SKM-1 treated with dmso at 0.1 percent for 144 hours (cell line): ENCODE measurements around the gene OGFR.

ENCODE experiments used
- DNase-seq: peaks from one replicate; lab custom pipeline; 2025; ENCODE audit not compliant: unreplicated experiment; lab: John Stamatoyannopoulos, UW

OGFR gene

GRCh38 chr20:62856931-62857619 lies 52.4 kb downstream of the OGFR start:
- no peak for DNase-seq

DNA sequence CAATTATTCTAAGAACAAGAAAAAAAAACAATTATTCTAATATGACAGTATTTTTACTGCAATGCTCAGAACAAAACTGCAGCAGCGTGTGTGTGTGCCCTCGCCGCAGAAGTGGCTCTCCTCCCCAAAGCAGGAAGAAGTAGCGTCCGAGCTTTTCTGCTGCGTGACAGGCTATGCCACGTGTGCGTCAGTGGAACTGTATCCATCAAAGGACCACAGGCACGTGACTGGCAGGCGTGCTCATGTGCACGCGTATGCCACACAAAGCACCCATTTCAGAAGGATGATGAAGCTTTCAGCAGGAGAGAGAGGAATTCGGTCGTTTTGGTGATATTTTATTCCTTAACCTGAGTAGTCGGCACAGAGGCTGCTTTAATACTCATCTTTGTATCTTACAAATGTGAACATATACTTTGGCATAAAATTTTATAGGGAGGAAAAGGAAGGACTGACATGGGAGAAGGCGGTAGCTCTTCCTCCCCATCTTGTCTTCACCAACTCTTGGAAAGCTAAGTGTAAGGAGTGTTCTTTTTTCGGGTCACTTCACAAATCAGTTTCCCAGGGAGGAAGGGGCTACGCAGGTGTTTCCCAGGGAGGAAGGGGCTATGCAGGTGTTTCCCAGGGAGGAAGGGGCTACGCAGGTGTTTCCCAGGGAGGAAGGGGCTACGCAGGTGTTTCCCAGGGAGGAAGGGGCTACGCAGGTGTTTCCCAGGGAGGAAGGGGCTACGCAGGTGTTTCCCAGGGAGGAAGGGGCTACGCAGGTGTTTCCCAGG lies 53.6 kb downstream of the OGFR start:
- DNase-seq = no peak

DNA sequence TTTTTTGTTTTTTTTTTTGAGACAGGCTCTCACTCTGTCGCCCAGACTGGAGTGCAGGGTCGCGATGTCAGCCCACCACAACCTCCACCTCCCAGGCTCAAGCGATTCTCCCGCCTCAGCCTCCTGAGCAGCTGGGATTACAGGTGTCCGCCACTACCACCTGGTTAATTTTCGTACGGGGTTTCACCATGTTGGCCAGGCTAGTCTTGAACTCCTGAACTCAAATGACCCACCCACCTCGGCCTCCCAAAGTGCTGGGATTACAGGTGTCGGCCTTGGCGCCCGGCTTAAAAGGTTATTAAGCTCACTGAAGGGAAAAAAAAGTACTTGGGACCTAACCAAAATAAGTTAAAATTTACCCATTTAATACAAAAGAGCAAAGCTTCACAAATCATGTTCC lies 55.1 kb downstream of the OGFR start:
- no peak for DNase-seq

DNA sequence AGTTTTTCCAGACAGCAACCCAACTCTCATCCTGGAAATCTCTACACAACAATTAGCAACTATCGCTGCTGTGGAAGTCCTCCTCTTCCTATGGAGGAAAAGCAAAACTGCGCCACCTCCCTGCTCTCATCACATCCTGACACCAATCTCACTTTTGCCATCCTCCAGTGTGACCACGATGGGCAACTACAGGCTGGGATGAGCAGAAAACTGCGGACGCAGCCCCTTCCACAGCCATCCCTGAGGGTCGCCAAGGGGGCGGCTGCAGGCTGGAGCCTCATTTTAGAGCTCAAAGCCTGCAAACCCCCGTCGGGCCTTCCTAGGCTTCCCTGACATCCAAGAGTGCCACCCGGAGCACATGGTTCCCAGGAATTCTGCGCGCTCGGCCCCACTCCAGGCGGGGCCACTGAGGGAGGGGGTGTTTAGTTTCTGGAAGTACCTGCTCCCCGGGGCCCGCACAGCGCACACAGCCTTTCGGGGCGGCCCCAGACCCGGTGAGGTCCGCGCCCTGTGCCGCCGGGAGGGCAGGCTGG lies 55.8 kb downstream of the OGFR start:
- no peak for DNase-seq

- no peak for DNase-seq
Measured at GRCh38 chr20:62860924-62861691, 56.5 kb downstream of the OGFR start.

- peak; percentile 87 for DNase-seq
Measured at GRCh38 chr20:62861726-62862336, 57.2 kb downstream of the OGFR start, which contains the start of gene TCFL5. TSS of gene TCFL5 (minus strand) at chr20:62861822. CDS start at chr20:62861670, 152 bp downstream.
